Muscle of arm (tissue), 12 donors: Measurements from ENCODE around the gene RYR3. TPM values are rescaled to one million over a fixed set of nuclear protein-coding genes. Genes with fewer than 3 reads are reported as not detected.

ENCODE experiments used
- DNase-seq: peaks from one replicate; pipeline ENCODE4 v3.0.0-alpha.2; 2013
- polyA plus RNA-seq, 12 donors: library from polyadenylated mRNA; unstranded; fragments of 120-200 nt; gene quantifications; one replicate each; pipeline ENCODE4 v1.2.1, GENCODE V29; 2013; ENCODE audit not compliant: insufficient read length in 12 of 12

The RYR3 gene
- polyA plus RNA-seq, 12 donors, result 18.2 to 77.7 (median 47.4) TPM; not detected in 1

DNA sequence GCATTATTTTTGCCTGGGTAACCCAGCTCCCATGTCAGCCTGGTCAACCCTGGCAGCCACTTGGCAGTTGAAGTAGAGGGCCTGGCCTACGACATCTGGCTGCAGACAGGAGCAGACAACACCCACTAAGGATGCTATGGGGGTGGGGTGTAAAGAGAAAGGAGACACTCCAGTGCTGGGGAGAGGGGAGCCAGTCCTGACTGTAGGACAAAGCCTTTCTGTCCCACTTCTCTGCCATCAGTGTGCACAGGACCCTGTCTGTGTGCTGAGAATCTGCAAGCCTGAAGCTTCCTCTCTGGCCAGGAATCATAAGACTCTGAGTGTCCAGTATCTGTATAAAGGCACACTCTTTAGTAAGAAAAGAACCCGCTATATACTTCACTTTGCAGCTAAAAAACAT, 561.2 kb downstream of the RYR3 start:
- no peak for DNase-seq

DNA sequence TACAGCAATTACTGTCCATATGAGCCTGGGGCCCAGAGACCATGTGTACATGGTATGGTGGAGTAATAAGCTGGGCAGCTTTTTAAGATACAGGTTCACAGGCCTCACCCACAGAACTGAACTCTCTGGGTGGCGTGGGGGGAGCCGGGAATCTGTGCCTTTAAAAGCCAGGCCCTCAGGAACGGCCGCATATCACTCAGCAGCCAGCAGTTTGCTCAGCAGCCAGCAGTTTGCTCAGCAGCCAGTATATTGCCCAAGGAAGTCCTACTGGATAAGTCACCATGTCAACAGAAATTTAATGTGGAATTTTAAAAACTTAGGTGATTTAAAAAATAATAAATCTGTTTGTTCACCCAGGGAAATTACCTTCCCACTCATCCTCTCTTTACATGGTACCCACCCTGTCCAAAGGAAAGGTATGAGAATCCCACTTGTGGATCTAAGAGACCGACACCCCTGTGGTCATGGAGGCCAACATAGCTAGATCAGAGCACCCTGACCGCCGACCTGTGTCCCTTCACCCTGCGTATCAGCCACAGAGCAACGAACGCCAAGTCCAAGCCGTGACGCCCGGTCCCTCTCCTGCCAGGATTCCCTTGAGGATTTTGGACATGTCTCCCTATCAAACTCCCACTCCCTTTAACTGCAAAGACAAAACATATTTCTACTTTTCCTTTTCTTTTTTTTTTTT, 561.8 kb downstream of the RYR3 start:
- DNase-seq, result no peak

DNA sequence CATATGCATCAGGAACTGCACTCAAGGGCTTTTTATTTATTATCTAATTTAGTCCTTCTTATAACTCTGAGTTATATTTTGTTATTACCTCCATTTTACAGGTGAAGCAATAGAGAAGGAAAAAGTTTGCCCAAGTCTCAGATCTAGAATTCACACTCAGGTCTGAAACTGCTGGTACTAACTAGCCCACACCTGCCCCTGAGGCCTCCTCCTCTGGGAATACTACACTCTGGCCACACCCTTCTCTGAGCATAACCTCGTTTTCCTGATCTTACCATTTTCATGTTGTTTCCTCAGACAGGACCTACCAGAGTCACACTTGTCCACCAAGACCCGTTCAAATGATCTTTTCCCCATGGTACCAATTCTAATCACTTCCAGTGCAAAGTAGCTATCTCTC, 563.4 kb downstream of the RYR3 start:
- DNase-seq, result no peak

DNA sequence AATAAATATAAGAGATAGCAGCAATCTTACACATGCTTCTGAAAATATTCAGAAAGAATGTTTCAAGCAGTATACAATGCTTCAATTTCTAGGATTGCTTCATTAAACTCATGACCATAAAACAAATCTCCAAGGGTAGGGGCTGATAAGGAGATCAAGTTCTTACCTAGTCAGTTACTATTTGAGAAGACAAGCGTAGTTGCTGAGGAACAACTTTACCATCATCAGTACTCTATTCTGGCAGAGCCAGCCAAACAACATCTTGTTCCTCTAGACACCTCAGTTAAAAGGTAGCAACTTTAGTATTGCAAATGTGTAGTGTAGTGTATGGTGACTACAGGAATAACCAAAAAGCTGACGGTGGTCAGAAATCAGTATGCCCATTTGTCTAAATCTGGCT, 572.2 kb downstream of the RYR3 start:
- no peak for DNase-seq

DNA sequence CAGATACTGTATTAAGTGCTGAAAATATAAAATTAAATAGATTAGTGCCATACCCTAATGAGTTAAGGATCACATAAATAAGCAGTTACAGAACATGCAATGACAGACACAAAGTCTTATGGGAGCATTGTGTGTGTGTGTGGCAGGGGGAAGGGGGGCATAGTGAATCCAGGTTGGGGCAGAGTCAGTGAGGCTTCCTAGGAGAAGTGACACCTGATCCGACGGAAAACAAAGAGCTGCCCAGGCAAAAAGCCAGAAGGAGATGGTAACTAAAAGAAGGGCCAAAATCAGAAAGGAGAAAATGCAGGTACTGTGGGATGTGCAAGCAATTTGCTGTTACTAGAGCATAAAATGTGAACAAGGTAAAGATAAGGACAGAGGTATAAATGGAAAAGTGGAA, 577.4 kb downstream of the RYR3 start:
- no peak for DNase-seq

DNA sequence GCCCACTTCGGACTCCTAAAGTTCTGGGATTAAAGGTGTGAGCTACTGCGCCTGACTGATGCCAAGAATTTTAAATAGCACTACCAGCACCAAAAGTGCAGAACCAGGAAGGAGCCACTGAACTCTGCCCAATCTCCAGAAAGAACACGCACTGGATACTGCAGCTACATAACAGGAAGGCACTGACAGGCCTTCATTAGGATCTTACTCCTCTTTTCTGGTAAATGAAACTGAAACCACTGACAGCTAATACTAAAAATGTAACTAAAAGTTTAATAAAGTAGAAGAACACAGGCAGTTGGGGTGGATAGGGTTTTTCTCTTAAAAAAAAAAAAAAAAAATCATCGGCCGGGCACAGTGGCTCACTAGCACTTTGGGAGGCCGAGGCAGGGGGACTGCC, 583.4 kb downstream of the RYR3 start:
- no peak for DNase-seq

DNA sequence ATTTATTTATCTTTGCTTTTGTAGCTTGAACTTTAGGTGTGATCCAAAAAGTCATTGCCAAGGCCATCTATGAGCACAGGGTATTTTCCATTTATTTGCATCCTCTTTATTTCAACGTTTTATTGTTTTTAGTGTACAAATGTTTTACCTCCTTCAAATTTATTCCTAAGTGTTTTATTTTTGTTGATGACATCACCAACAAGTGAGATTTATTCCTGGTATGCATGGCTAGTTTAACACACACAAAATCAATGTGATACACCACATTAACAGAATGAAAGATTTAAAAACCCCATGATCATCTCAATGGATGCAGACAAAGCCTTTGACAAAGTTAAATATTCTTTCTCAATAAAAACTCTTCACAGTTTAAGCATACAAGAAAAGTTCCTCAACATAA, 591.3 kb downstream of the RYR3 start:
- no peak for DNase-seq

DNA sequence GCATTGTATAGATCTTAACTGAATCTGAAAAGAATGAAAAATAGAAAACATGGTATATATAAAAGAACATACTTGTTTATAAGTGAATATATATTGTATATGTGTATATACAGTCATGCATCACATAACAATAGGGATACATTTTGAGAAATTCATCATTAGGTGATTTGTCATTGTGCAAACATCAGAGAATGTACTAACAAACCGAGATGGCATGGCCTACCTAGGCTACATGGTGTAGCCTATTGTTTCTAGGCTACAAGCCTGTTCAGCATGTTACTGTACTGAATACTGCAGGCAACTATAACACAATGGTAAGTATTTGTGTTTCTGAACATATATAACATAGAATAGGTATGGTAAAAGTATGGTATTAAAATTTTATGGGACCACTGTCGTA, 592.9 kb downstream of the RYR3 start:
- DNase-seq, result no peak

DNA sequence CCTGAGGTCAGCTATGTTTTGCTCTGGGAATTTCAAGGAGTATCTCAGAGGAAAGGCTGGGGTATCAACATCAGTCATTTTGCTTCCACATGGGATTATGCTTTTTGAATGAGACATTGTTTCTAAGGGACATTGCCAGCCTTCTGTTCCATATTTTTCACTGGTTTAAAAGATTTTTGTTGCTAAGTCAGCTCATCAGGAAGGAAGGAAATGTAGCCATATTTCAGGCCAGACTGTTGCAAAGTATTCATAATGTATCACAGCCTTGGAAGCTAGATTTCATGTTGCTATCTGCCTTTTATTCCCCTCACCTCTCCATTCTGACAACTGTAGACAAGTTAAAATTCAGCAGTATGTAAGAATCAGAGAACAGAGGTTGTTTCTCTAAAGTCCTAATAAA, 596.6 kb downstream of the RYR3 start:
- no peak for DNase-seq

DNA sequence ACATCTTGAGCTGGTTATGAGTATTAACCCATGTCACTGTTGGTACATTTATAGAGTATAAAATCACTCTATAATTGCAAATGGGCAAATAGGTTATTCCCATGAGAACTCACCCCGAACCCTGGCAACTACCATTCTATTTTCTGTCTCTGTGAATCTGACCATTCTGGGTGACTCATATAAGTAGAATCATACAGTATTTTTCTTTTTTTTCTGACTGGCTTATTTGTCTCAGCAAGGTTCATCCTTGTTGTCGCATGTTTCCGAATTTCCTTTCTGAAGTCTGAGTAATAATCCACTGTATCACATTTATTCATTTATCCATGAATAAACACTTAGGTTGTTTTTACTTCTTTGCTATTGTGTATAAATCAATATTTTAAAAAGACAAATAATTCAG, 597.6 kb downstream of the RYR3 start:
- no peak for DNase-seq

DNA sequence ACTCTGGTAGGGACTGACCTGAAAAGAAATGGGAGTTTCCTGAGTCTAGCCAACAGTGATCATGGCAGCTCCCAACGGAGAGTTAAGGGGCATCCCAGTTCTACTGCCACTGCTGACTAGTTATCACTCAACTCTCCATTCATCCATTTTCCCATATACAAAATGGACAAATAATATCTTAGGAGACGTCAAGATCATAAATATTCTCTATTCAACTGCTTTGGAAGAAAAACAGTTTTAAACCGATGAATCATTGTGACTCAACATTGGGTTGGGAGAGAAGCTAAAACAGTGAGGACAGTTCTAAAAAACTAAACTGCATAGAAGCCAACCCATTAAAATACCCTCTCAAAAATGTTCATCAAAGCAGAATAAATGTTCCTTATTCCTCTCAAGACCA, 600.0 kb downstream of the RYR3 start:
- no peak for DNase-seq

DNA sequence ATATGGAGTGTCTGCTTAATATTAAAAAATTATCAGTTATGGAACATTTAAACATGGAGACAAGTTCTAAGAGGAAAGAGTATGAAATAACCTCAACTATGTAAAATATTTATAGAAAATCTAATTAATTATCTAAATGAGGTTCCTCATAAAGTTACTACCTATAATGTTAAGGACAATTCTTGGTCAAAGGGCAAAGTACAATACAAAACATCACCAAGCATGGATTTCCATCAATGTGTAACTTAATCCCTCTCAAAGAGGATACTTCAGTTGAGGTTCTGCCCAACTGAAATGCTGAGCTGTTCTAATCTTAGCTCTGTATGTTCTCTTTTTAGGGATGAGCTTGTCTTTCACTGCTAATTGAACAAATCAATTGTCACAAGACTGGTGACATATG, 601.6 kb downstream of the RYR3 start:
- DNase-seq, result no peak

DNA sequence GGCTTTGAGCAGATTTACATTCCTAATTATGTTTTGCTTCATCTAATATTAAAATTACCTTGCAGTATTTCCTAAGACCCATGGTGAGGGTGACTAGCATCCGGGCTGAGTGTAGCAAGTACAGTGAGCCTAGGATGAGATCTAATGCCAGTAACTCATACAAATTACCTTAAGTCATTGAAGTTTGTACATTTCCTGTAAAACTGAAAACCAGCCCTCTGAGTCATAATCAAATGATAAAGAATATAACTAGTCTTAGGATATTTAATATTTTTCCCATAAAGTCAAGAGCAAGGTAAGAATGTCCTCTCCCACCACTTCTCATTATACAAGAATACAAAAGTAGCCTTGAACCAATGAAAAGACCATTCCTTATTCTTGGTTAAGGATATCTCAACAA, 602.7 kb downstream of the RYR3 start:
- no peak for DNase-seq

Other genes starting within 250 kb of the RYR3 start
- gene FMN1, start 116.3 kb upstream of the RYR3 start, polyA plus RNA-seq, result 1 to 10 TPM in 11 of 12 donors, not detected in 1; 1.2 to 4.2 (median 2.2) TPM